GM12878 (cell line): ENCODE data around the gene LAIR1. TPM values are rescaled to one million over a fixed set of nuclear protein-coding genes. Genes with fewer than 3 reads are reported as not detected.

Experiments
- ATAC-seq: fragments of 200-7000 bp; cut with Tn5 transposase; 3 replicates; pipeline ENCODE4 v1.9.1; 2020; ENCODE audit warnings: mild to moderate bottlenecking, moderate library complexity
- BruUV-seq: library from RNA; stranded (reverse); fragments of 400-500 nt; replicated peaks from 2 replicates; lab custom pipeline; 2021; lab: Mats Ljungman, UMichigan
- CTCF ChIA-PET: fragments of 300-600 bp; sonication (Branson Sonifier 250); formaldehyde crosslinking; extraction: SDS; loops from one replicate; lab custom pipeline; 2021; ENCODE audit warnings: inconsistent platforms; lab: Yijun Ruan, JAX
- POLR2A ChIA-PET: fragments of 350-600 bp; formaldehyde crosslinking; extraction: SDS; loops from one replicate; lab custom pipeline; 2021; ENCODE audit warnings: inconsistent platforms; lab: Charles Lee
- RAD21 ChIA-PET: fragments of 300-600 bp; sonication (Branson Sonifier 250); formaldehyde crosslinking; loops from one replicate; lab custom pipeline; 2023; ENCODE audit warnings: antibody characterized with exemption; ENCODE audit not compliant: unreplicated experiment; lab: Charles Lee
- SMC1A ChIA-PET: fragments of 300-600 bp; sonication (Branson Sonifier 250); formaldehyde crosslinking; loops from one replicate; lab custom pipeline; 2023; ENCODE audit not compliant: unreplicated experiment, uncharacterized antibody; lab: Charles Lee
- DNase-seq: peaks from one replicate; pipeline ENCODE4 v3.0.0-alpha.2; 2011; ENCODE audit warnings: low read depth, low spot score
- FAIRE-seq: peaks from 3 replicates; lab custom pipeline; 2011; peaks lifted over from hg19 to GRCh38; lab: Jason Lieb, UNC
- H2AFZ ChIP-seq: 2 replicates; pipeline ENCODE4 v1.6.0; 2011; ENCODE audit warnings: low read depth, low read length, control low read depth; ENCODE audit not compliant: control insufficient read depth
- H3K27ac ChIP-seq: 2 replicates; pipeline ENCODE4 v1.5.1; 2011; ENCODE audit warnings: control low read depth; ENCODE audit not compliant: control insufficient read depth, insufficient read depth
- H3K27me3 ChIP-seq, 2 experiments: replicated peaks in 1 of 2; 2 replicates each; pipeline versions ENCODE4 v1.6.0 to v1.6.1; 2011; ENCODE audit warnings: low read length in 1 of 2; ENCODE audit not compliant: control insufficient read depth in 2 of 2, insufficient read depth in 2 of 2
- H3K36me3 ChIP-seq, 2 experiments: 2 replicates each; pipeline ENCODE4 v1.5.1; 2011; ENCODE audit warnings: low read length in 1 of 2; ENCODE audit not compliant: control insufficient read depth in 2 of 2, insufficient read depth in 2 of 2
- H3K4me1 ChIP-seq: 2 replicates; pipeline ENCODE4 v1.6.1; 2011; ENCODE audit warnings: mild to moderate bottlenecking, low read length, moderate library complexity, mixed read lengths; ENCODE audit not compliant: control insufficient read depth, insufficient read depth
- H3K4me2 ChIP-seq: 2 replicates; pipeline ENCODE4 v1.6.0; 2011; ENCODE audit warnings: control low read depth; ENCODE audit not compliant: control insufficient read depth, insufficient read depth
- H3K4me3 ChIP-seq: fragments of 200-600 bp; sonication (generic); 2 replicates; pipeline ENCODE4 v1.5.1; 2016
- H3K79me2 ChIP-seq: 2 replicates; pipeline ENCODE4 v1.6.0; 2011; ENCODE audit warnings: low read length; ENCODE audit not compliant: control insufficient read depth, insufficient read depth
- H3K9ac ChIP-seq: 2 replicates; pipeline ENCODE4 v1.8.0; 2011; ENCODE audit warnings: low read length, control low read depth, mixed read lengths; ENCODE audit not compliant: control insufficient read depth, insufficient read depth
- H3K9me3 ChIP-seq: replicated peaks from 3 replicates; pipeline ENCODE4 v1.5.1; 2011; ENCODE audit warnings: mild to moderate bottlenecking, low read length; ENCODE audit not compliant: control insufficient read depth, insufficient read depth
- H4K20me1 ChIP-seq: 2 replicates; pipeline ENCODE4 v1.6.0; 2011; ENCODE audit not compliant: control insufficient read depth, insufficient read depth
- BHLHE40 ChIP-seq, 2 experiments: fragments of 450-650 bp in 1 of 2; IDR thresholded peaks; 2 replicates each; pipeline ENCODE4 v1.6.1; 2011 to 2017; ENCODE audit warnings: low read depth in 2 of 2, borderline replicate concordance in 1 of 2, improper control_type of control experiment in 1 of 2, low read length in 1 of 2, mild to moderate bottlenecking in 1 of 2
- CEBPB ChIP-seq, 2 experiments: fragments of 150-350 bp in 1 of 2; IDR thresholded peaks; 2 replicates each; pipeline ENCODE4 v1.6.1; 2012 to 2014; ENCODE audit warnings: low read depth in 2 of 2, low read length in 2 of 2, borderline replicate concordance in 1 of 2, inconsistent platforms in 1 of 2
- EED ChIP-seq: sonication (generic); IDR thresholded peaks from 2 replicates; pipeline ENCODE4 v1.6.1; 2016; ENCODE audit warnings: antibody characterized with exemption, low read depth
- EP300 ChIP-seq, 2 experiments: fragments of 150-350 bp in 1 of 2; IDR thresholded peaks; 2 replicates each; pipeline ENCODE4 v1.6.1; 2011 to 2012; ENCODE audit warnings: low read depth in 2 of 2, low read length in 2 of 2, borderline replicate concordance in 1 of 2, improper control_type of control experiment in 1 of 2, inconsistent platforms in 1 of 2; ENCODE audit not compliant: control insufficient read depth in 1 of 2
- FOXM1 ChIP-seq: IDR thresholded peaks from 2 replicates; pipeline ENCODE4 v1.6.1; 2012; ENCODE audit warnings: low read depth, mild to moderate bottlenecking, inconsistent platforms, low read length, moderate library complexity
- IKZF2 ChIP-seq, 2 experiments: fragments of 450-650 bp; IDR thresholded peaks; 2 replicates each; pipeline ENCODE4 v1.6.1; 2017; ENCODE audit warnings: mild to moderate bottlenecking in 2 of 2, moderate library complexity in 2 of 2
- MTA3 ChIP-seq: IDR thresholded peaks from 2 replicates; pipeline ENCODE4 v1.6.1; 2012; ENCODE audit warnings: low read length, inconsistent platforms, borderline replicate concordance
- NBN ChIP-seq: fragments of 450-650 bp; IDR thresholded peaks from 2 replicates; pipeline ENCODE4 v1.6.1; 2016
- RAD51 ChIP-seq: fragments of 450-650 bp; IDR thresholded peaks from 2 replicates; pipeline ENCODE4 v1.6.1; 2016; ENCODE audit warnings: moderate library complexity, mild to moderate bottlenecking, inconsistent platforms
- RELA ChIP-seq: fragments of 450-650 bp; IDR thresholded peaks from 2 replicates; pipeline ENCODE4 v1.8.0; 2014; ENCODE audit warnings: borderline replicate concordance; ENCODE audit not compliant: partially characterized antibody
- RUNX3 ChIP-seq: IDR thresholded peaks from 2 replicates; pipeline ENCODE4 v1.6.1; 2012; ENCODE audit warnings: low read length, inconsistent platforms
- SIX5 ChIP-seq: IDR thresholded peaks from 2 replicates; pipeline ENCODE4 v1.6.1; 2011; ENCODE audit warnings: mild to moderate bottlenecking, low read depth, low read length, moderate library complexity; ENCODE audit not compliant: severe bottlenecking
- SMARCA5 ChIP-seq: fragments of 450-650 bp; IDR thresholded peaks from 2 replicates; pipeline ENCODE4 v1.6.1; 2017; ENCODE audit warnings: mild to moderate bottlenecking
- TCF7 ChIP-seq: IDR thresholded peaks from 2 replicates; pipeline ENCODE4 v1.6.1; 2014; ENCODE audit warnings: antibody characterized with exemption, borderline replicate concordance
- ZBED1 ChIP-seq: IDR thresholded peaks from 2 replicates; pipeline ENCODE4 v1.6.1; 2016; ENCODE audit warnings: borderline replicate concordance
- ZNF207 ChIP-seq: fragments of 450-650 bp; IDR thresholded peaks from 2 replicates; pipeline ENCODE4 v1.6.1; 2014; ENCODE audit warnings: antibody characterized with exemption, mild to moderate bottlenecking, borderline replicate concordance
- WGBS: methylation state at CpG from one replicate; pipeline ENCODE4 v1.1.6; 2016; ENCODE audit warnings: low lambda C conversion rate; ENCODE audit not compliant: insufficient replicate concordance, insufficient coverage; ENCODE audit errors: missing lambda C conversion rate; 5-methylcytosine and 5-hydroxymethylcytosine counted together
- in situ Hi-C: fragments of 300-500 bp; cut with MboI; formaldehyde crosslinking; loops from 9 replicates; pipeline ENCODE4 v1.14.3; 2018; ENCODE audit warnings: mixed read lengths
- intact Hi-C: fragments of 100-400 bp; cut with micrococcal nuclease; formaldehyde crosslinking; loops from one replicate; pipeline ENCODE4 v1.14.2; 2022; ENCODE audit not compliant: unreplicated experiment
- polyA plus RNA-seq, 11 experiments: library from polyadenylated mRNA; depleted of rRNA in 4 of 11; unstranded in 6 of 11; stranded (reverse) in 5 of 11; fragments of >200 nt; fragmentation: Nextera tagmentation in 4 of 11; fragmentation: Illumina TruSeq in 1 of 11; extraction: Ambion mirVana in 4 of 11; extraction: Trizol in 1 of 11; gene quantifications; 1 replicate in 1 of 11; 2 replicates in 10 of 11; pipeline versions ENCODE4 v1.2.1 to v1.2.3, GENCODE V29; 2011 to 2016; ENCODE audit warnings: inconsistent platforms in 2 of 11, missing spikeins in 2 of 11, low read depth in 1 of 11
- total RNA-seq, 4 experiments: library from RNA; depleted of rRNA in 3 of 4; stranded (reverse); fragments of >200 nt in 3 of 4; fragmentation: Illumina TruSeq in 1 of 4; extraction: Trizol in 1 of 4; gene quantifications; 2 replicates each; pipeline versions ENCODE4 v1.2.1 to v1.2.3, GENCODE V29; 2013 to 2021
- TF ChIP-seq, protein P1 (sequence below): fragments of 450-650 bp; IDR thresholded peaks from 2 replicates; pipeline ENCODE4 v1.6.1; 2017; ENCODE audit warnings: low read depth, mild to moderate bottlenecking, moderate library complexity
- TF ChIP-seq, protein P2 (sequence below): fragments of 450-650 bp; IDR thresholded peaks from 2 replicates; pipeline ENCODE4 v1.6.1; 2016; ENCODE audit warnings: mild to moderate bottlenecking
- TF ChIP-seq, protein P3 (sequence below): IDR thresholded peaks from 2 replicates; pipeline ENCODE4 v1.6.1; 2012; ENCODE audit warnings: low read length, inconsistent platforms

LAIR1 gene
- total and polyA plus RNA-seq, 10 of the 15 experiments (the other 5 are each of a cell fraction or from before 2014, with no cell fraction given), result 8.6 to 58.2 (median 35.3) TPM

DNA sequence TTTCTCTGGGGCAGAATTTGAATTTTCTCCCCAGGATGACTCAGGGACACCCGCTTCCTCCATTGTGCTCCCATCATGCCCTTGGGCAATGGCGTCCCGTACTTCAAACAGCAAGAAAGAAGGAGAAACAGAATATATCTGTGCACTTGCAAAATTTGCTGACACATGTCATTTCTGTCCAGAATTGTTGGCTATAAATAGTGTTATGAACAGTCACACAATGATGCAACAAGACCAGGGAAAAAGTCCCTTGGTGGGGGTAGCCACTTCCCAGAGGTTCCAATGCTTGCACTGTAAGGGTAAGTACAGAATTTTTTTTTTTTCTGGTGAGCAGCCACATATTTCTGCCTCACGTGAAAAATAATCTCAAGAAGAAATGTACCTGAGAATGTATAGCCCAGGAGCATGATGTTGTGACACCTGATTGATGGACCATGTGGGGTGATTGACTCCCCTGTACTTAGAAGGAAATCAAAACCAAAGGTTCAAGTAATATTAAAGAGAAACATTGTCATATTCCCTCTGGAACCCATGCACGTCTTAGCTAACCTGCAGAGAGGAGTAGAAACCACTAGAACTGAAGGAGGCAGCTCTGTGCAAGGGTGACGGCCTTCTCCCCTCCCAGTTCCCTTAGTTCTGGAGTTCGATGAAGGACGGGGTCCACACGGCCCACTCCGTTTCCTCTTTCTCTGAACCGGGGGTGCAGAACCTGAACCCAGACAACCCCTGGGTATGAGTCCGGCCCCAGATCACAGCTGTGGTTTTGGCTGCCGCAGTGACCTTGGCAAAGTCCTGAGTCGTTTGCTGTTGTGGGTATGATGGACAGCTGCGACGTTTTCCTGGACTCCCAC lies 9.3 kb upstream of the LAIR1 start:
- H3K36me3 ChIP-seq, result no peaks in the 10 kb centered on the region
- no peak overlapping the region for H2AFZ ChIP-seq
- DNase-seq (no peak), FAIRE-seq (no peak), ATAC-seq (peak; percentile 43)
- H3K4me1 ChIP-seq, result peaks cover 11% of the 10 kb centered on the region
- no peaks in the 10 kb centered on the region for H3K79me2 ChIP-seq
- no peaks in the 10 kb centered on the region; a peak in 1 of 4 replicates for H3K27me3 ChIP-seq
- in situ Hi-C loops, result no loop called here
- ChIA-PET POLR2A (interaction anchor here (0.9 to 1.5 kb wide), 4 partner anchors 8 to 14 kb away, joined by 3 to 4 read pairs (median 3); partner anchors contain the start of gene LAIR1), CTCF (interaction anchor here (1.1 to 6.7 kb wide), 5 partner anchors 9 to 18 kb away, joined by 3 to 68 read pairs (median 3); partner anchors contain the start of gene LAIR1), RAD21 (interaction anchor here (1.9 to 5.0 kb wide), 2 partner anchors 14 to 15 kb away, joined by 5 to 32 read pairs; no protein-coding TSS in a partner anchor), SMC1A (interaction anchor here (1.5 to 1.9 kb wide), 2 partner anchors 14 to 17 kb away, joined by 5 to 13 read pairs; no protein-coding TSS in a partner anchor)
- no peak overlapping the region for H3K27ac ChIP-seq
- BruUV-seq, result no TSS peak
- no peak overlapping the region for H3K4me2 ChIP-seq
- intact Hi-C loops, result no loop called here
- no peaks in the 10 kb centered on the region; the same call in 1 of the 3 replicates for H3K9me3 ChIP-seq
- no peaks in the 10 kb centered on the region for H4K20me1 ChIP-seq
- no peak overlapping the region for H3K9ac ChIP-seq
- whole genome bisulfite sequencing, result 34% methylated on average over 15 of the region's 16 CpGs
- no peak overlapping the region for H3K4me3 ChIP-seq
- TF ChIP-seq RUNX3 (peak; percentile 76; the same call in 1 of the 2 replicates), MTA3 (no peak), EED (peak; percentile 92), TCF7 (peak; percentile 49; the same call in 1 of the 2 replicates), BHLHE40 (IDR thresholded peaks at IDR 0.05; ENCODE audit: borderline replicate concordance in 1 of 2, low read depth in 2 of 2, low read length in 1 of 2) (peak; percentile 64 to 75; a peak in 3 of 4 replicates), RELA (peak; percentile 76), SIX5 (no peak), RAD51 (peak; percentile 23; the same call in 1 of the 2 replicates), SMARCA5 (no peak), FOXM1 (peak; percentile 50; the same call in 1 of the 2 replicates), EP300 (IDR thresholded peaks at IDR 0.05; ENCODE audit: borderline replicate concordance in 1 of 2, control insufficient read depth in 1 of 2, low read depth in 2 of 2, low read length in 2 of 2) (no peak; a peak in 1 of 4 replicates), ZNF207 (no peak), CEBPB (IDR thresholded peaks at IDR 0.05; ENCODE audit: borderline replicate concordance in 1 of 2, low read depth in 2 of 2, low read length in 2 of 2) (peak; percentile 36 to 66; a peak in 1 of 4 replicates), IKZF2 (IDR thresholded peaks at IDR 0.05) (peak; percentile 58 to 65; a peak in 2 of 4 replicates), NBN (no peak), ZBED1 (peak; percentile 71; the same call in 1 of the 2 replicates)
- TF ChIP-seq, protein P1, sequence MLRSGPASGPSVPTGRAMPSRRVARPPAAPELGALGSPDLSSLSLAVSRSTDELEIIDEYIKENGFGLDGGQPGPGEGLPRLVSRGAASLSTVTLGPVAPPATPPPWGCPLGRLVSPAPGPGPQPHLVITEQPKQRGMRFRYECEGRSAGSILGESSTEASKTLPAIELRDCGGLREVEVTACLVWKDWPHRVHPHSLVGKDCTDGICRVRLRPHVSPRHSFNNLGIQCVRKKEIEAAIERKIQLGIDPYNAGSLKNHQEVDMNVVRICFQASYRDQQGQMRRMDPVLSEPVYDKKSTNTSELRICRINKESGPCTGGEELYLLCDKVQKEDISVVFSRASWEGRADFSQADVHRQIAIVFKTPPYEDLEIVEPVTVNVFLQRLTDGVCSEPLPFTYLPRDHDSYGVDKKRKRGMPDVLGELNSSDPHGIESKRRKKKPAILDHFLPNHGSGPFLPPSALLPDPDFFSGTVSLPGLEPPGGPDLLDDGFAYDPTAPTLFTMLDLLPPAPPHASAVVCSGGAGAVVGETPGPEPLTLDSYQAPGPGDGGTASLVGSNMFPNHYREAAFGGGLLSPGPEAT, result peak; percentile 56; the same call in 1 of the 2 replicates
- TF ChIP-seq, protein P2, sequence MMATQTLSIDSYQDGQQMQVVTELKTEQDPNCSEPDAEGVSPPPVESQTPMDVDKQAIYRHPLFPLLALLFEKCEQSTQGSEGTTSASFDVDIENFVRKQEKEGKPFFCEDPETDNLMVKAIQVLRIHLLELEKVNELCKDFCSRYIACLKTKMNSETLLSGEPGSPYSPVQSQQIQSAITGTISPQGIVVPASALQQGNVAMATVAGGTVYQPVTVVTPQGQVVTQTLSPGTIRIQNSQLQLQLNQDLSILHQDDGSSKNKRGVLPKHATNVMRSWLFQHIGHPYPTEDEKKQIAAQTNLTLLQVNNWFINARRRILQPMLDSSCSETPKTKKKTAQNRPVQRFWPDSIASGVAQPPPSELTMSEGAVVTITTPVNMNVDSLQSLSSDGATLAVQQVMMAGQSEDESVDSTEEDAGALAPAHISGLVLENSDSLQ, result peak; percentile 59
- TF ChIP-seq, protein P3, sequence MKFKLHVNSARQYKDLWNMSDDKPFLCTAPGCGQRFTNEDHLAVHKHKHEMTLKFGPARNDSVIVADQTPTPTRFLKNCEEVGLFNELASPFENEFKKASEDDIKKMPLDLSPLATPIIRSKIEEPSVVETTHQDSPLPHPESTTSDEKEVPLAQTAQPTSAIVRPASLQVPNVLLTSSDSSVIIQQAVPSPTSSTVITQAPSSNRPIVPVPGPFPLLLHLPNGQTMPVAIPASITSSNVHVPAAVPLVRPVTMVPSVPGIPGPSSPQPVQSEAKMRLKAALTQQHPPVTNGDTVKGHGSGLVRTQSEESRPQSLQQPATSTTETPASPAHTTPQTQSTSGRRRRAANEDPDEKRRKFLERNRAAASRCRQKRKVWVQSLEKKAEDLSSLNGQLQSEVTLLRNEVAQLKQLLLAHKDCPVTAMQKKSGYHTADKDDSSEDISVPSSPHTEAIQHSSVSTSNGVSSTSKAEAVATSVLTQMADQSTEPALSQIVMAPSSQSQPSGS, result no peak
